ENCODE data around the gene ZNF385C. TPM values are rescaled to one million over a fixed set of nuclear protein-coding genes. Genes with fewer than 3 reads are reported as not detected.
"Not testable (repeated sequence)": the region's sequence is repeated elsewhere in the genome, so short reads cannot be mapped to it uniquely, and the experiment has no call there.

Gene ZNF385C
- total and polyA plus RNA-seq, 4 donors, result 0.03 to 0.19 (median 0.06) TPM; not detected in 1

DNA sequence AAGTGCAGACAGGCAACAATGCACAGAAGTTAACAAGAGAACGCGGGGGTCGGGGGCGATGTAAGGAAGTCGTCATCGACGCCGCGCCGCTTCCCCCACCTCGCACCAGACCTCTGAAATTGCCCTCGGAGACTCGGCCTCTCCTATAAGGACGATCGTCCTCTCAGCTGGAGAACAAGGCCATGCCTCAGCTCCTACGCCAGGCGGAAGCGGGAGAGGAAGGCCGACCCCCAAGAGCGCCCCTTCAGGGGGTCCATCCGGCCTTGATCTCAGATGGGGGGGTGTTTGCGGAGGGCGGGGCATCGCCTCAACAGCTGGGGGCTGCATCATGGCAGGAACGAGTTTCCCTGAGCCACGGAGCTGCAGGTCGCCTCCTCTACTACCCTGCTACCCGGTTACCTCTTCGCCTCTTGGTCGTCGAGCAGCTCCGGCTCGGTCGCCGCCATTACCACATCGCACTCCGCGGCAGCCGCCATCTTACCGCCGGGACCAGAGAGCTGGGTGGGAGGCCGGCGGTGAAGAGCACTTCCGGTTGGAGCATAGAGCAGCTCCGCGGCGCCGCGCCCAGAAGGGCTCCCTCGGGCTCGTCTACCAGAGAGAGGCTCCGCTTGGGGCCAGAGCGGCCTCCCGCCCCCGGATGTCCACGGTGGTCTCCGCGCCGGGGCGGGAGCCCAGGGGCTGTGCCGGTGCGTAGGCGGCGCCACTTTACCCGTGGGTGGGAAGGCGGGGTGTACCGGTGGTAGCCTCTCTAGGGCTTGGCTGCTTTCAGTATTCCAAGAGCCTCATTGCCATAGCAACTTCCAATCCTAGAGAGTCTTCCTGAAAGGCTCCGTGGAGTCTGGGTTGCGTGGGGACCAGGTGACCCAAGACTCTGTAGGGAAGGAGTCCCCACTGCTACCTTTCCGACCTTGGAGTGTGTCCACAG lies 81.1 kb downstream of the ZNF385C start, which contains the start of gene DNAJC7:
Gene DNAJC7, minus strand, starts transcription at position 499 of the 925 bp plus-strand sequence. Its CDS starts 23 bp downstream, at position 476.
- peak within 1 kb of the TSS; percentile 77 to 96 (median 96) for H3K4me3 ChIP-seq (ENCODE audit: low read depth in 1 of 3, low read length in 3 of 3)
- no peaks in the 10 kb centered on the region for H3K27me3 ChIP-seq (ENCODE audit: control insufficient read depth in 4 of 4, insufficient read depth in 4 of 4, low read length in 3 of 4)
- H3K27ac ChIP-seq (ENCODE audit: low read depth in 1 of 2, low read length in 2 of 2), result peak within 1 kb of the TSS; percentile 88 to 94
- peaks cover 0 to 36% (median 26%) of the 10 kb centered on the region in 4 donors for H3K4me1 ChIP-seq (ENCODE audit: control insufficient read depth in 4 of 4, insufficient read depth in 4 of 4, low read length in 3 of 4)
- peak; percentile 87 for DNase-seq (ENCODE audit: low spot score)
- under 1% methylated on average over 70 of the region's 70 CpGs for WGBS
- peak within 1 kb of the TSS; percentile 83 to 99 for H3K9ac ChIP-seq (ENCODE audit: low read depth in 1 of 2, low read length in 2 of 2)
- H3K9me3 ChIP-seq (ENCODE audit: control insufficient read depth in 4 of 4, low read length in 3 of 4), result no peaks in the 10 kb centered on the region
- TF ChIP-seq FOXA2 (IDR thresholded peaks at IDR 0.05) (no peak), YY1 (IDR thresholded peaks at IDR 0.05) (peak; percentile 99), SP1 (IDR thresholded peaks at IDR 0.05) (peak; percentile 52), EGR1 (IDR thresholded peaks at IDR 0.05; ENCODE audit: low read depth in 2 of 2) (peak in 1 of 2 donors; percentile 84), NR2F2 (IDR thresholded peaks at IDR 0.05) (no peak), TAF1 (conservative IDR thresholded peaks at IDR 0.05) (peak; percentile 70), REST (IDR thresholded peaks at IDR 0.05) (peak; percentile 61), RAD21 (IDR thresholded peaks at IDR 0.05) (no peak), GABPA (IDR thresholded peaks at IDR 0.05 in 1 of 2, conservative IDR thresholded peaks at IDR 0.05 in 1 of 2) (peak; percentile 71 to 92)
- TF ChIP-seq, protein P1, sequence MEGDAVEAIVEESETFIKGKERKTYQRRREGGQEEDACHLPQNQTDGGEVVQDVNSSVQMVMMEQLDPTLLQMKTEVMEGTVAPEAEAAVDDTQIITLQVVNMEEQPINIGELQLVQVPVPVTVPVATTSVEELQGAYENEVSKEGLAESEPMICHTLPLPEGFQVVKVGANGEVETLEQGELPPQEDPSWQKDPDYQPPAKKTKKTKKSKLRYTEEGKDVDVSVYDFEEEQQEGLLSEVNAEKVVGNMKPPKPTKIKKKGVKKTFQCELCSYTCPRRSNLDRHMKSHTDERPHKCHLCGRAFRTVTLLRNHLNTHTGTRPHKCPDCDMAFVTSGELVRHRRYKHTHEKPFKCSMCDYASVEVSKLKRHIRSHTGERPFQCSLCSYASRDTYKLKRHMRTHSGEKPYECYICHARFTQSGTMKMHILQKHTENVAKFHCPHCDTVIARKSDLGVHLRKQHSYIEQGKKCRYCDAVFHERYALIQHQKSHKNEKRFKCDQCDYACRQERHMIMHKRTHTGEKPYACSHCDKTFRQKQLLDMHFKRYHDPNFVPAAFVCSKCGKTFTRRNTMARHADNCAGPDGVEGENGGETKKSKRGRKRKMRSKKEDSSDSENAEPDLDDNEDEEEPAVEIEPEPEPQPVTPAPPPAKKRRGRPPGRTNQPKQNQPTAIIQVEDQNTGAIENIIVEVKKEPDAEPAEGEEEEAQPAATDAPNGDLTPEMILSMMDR (IDR thresholded peaks at IDR 0.05; ENCODE audit: low read depth, low read length, missing input control), result no peak
- TF ChIP-seq, protein P2, sequence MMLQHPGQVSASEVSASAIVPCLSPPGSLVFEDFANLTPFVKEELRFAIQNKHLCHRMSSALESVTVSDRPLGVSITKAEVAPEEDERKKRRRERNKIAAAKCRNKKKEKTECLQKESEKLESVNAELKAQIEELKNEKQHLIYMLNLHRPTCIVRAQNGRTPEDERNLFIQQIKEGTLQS (IDR thresholded peaks at IDR 0.05), result no peak
- peaks cover under 1 to 2% (median 1%) of the 10 kb centered on the region in 4 donors for H3K36me3 ChIP-seq (ENCODE audit: control insufficient read depth in 4 of 4, insufficient read depth in 3 of 4, low read depth in 1 of 4, low read length in 3 of 4)

- 3% methylated on average over 12 of the region's 12 CpGs for WGBS
- no peak for DNase-seq (ENCODE audit: low spot score)
- peak overlapping the region; percentile 88 to 94 for H3K27ac ChIP-seq (ENCODE audit: low read depth in 1 of 2, low read length in 2 of 2)
- peaks cover 0 to 39% (median 25%) of the 10 kb centered on the region in 4 donors for H3K4me1 ChIP-seq (ENCODE audit: control insufficient read depth in 4 of 4, insufficient read depth in 4 of 4, low read length in 3 of 4)
- H3K4me3 ChIP-seq (ENCODE audit: low read depth in 1 of 3, low read length in 3 of 3), result peak overlapping the region; percentile 77 to 96 (median 96)
- TF ChIP-seq RAD21 (IDR thresholded peaks at IDR 0.05) (no peak), HNF4G (IDR thresholded peaks at IDR 0.05) (no peak), SP1 (IDR thresholded peaks at IDR 0.05) (no peak), JUND (IDR thresholded peaks at IDR 0.05) (no peak), GABPA (IDR thresholded peaks at IDR 0.05 in 1 of 2, conservative IDR thresholded peaks at IDR 0.05 in 1 of 2) (no peak), FOXA2 (IDR thresholded peaks at IDR 0.05) (no peak), HNF4A (conservative IDR thresholded peaks at IDR 0.05) (no peak), EGR1 (IDR thresholded peaks at IDR 0.05; ENCODE audit: low read depth in 2 of 2) (no peak), FOXA1 (IDR thresholded peaks at IDR 0.05) (no peak), TAF1 (conservative IDR thresholded peaks at IDR 0.05) (no peak), NR2F2 (IDR thresholded peaks at IDR 0.05) (no peak)
- TF ChIP-seq, protein P3, sequence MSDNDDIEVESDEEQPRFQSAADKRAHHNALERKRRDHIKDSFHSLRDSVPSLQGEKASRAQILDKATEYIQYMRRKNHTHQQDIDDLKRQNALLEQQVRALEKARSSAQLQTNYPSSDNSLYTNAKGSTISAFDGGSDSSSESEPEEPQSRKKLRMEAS (IDR thresholded peaks at IDR 0.05), result no peak
- TF ChIP-seq, protein P4, sequence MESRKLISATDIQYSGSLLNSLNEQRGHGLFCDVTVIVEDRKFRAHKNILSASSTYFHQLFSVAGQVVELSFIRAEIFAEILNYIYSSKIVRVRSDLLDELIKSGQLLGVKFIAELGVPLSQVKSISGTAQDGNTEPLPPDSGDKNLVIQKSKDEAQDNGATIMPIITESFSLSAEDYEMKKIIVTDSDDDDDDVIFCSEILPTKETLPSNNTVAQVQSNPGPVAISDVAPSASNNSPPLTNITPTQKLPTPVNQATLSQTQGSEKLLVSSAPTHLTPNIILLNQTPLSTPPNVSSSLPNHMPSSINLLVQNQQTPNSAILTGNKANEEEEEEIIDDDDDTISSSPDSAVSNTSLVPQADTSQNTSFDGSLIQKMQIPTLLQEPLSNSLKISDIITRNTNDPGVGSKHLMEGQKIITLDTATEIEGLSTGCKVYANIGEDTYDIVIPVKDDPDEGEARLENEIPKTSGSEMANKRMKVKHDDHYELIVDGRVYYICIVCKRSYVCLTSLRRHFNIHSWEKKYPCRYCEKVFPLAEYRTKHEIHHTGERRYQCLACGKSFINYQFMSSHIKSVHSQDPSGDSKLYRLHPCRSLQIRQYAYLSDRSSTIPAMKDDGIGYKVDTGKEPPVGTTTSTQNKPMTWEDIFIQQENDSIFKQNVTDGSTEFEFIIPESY (IDR thresholded peaks at IDR 0.05), result no peak
- H3K9me3 ChIP-seq (ENCODE audit: control insufficient read depth in 4 of 4, low read length in 3 of 4), result no peaks in the 10 kb centered on the region
- H3K27me3 ChIP-seq (ENCODE audit: control insufficient read depth in 4 of 4, insufficient read depth in 4 of 4, low read length in 3 of 4), result no peaks in the 10 kb centered on the region
- peak overlapping the region; percentile 83 to 99 for H3K9ac ChIP-seq (ENCODE audit: low read depth in 1 of 2, low read length in 2 of 2)
- no peaks in the 10 kb centered on the region for H3K36me3 ChIP-seq (ENCODE audit: control insufficient read depth in 4 of 4, insufficient read depth in 3 of 4, low read depth in 1 of 4, low read length in 3 of 4)
Measured at GRCh38 chr17:42016411-42016831, 81.9 kb downstream of the ZNF385C start.

GRCh38 chr17:42013740-42014139 lies 84.5 kb downstream of the ZNF385C start:
- not testable (repeated sequence) for DNase-seq (ENCODE audit: low spot score); H3K9ac ChIP-seq (ENCODE audit: low read depth in 1 of 2, low read length in 2 of 2)

More at GRCh38 chr17:42013740-42014139, 84.5 kb downstream of the ZNF385C start:
- not testable (repeated sequence) for H3K9me3 ChIP-seq (ENCODE audit: control insufficient read depth in 4 of 4, low read length in 3 of 4); H3K27ac ChIP-seq (ENCODE audit: low read depth in 1 of 2, low read length in 2 of 2); H3K4me3 ChIP-seq (ENCODE audit: low read depth in 1 of 3, low read length in 3 of 3); H3K36me3 ChIP-seq (ENCODE audit: control insufficient read depth in 4 of 4, insufficient read depth in 3 of 4, low read depth in 1 of 4, low read length in 3 of 4); H3K27me3 ChIP-seq (ENCODE audit: control insufficient read depth in 4 of 4, insufficient read depth in 4 of 4, low read length in 3 of 4)
- H3K4me1 ChIP-seq (ENCODE audit: control insufficient read depth in 4 of 4, insufficient read depth in 4 of 4, low read length in 3 of 4), result peaks cover 3 to 40% (median 20%) of the 10 kb centered on the region in 4 donors
- WGBS, result 95% methylated on average over 12 of the region's 12 CpGs
